Lower lobe of right lung (tissue), 2 donors: ENCODE measurements around the gene ANO8. TPM values are rescaled to one million over a fixed set of nuclear protein-coding genes. Genes with fewer than 3 reads are reported as not detected.
"Not testable (repeated sequence)": the region's sequence is repeated elsewhere in the genome, so short reads cannot be mapped to it uniquely, and the experiment has no call there.

Source experiments
- ATAC-seq, 2 donors: fragments of 200-7000 bp; cut with Tn5 transposase; one replicate each; pipeline ENCODE4 v1.9.1; 2020 to 2022; ENCODE audit warnings: mild to moderate bottlenecking in 2 of 2, moderate library complexity in 2 of 2
- DNase-seq: peaks from one replicate; pipeline ENCODE4 v3.0.0-alpha.2; 2020
- H3K27ac ChIP-seq: fragments of 200-600 bp; one replicate; pipeline ENCODE4 v1.8.0; 2022
- H3K27me3 ChIP-seq: fragments of 200-600 bp; one replicate; pipeline ENCODE4 v1.8.0; 2022; ENCODE audit warnings: low read depth
- H3K36me3 ChIP-seq: fragments of 200-600 bp; one replicate; pipeline ENCODE4 v1.8.0; 2022; ENCODE audit warnings: mild to moderate bottlenecking
- H3K4me1 ChIP-seq: fragments of 200-600 bp; one replicate; pipeline ENCODE4 v1.8.0; 2022
- H3K4me3 ChIP-seq: fragments of 200-600 bp; one replicate; pipeline ENCODE4 v1.8.0; 2022; ENCODE audit warnings: mild to moderate bottlenecking
- H3K9me3 ChIP-seq: fragments of 200-600 bp; one replicate; pipeline ENCODE4 v1.8.0; 2022
- intact Hi-C: fragments of 100-400 bp; cut with DNase I; formaldehyde crosslinking; loops from one replicate; pipeline ENCODE4 v1.11.0; 2022
- total RNA-seq: library from RNA; stranded (reverse); fragmentation: NEBNext Ultra II Directional; extraction: Animal tissue kit (Norgen Biotek cat#: 25700); gene quantifications from one replicate; pipeline ENCODE4 v1.2.1, GENCODE V29; 2021
- TF ChIP-seq, protein P1 (sequence below): fragments of 200-600 bp; IDR thresholded peaks from one replicate; pipeline ENCODE4 v1.8.0; 2022; ENCODE audit warnings: antibody characterized with exemption, mild to moderate bottlenecking
- donor health status: DM: no; HTN: yes; CAD: no; lungs with severe emphysema.

ANO8 gene
- total RNA-seq, 1 donor from 2014 or later = 16.6 TPM

DNA sequence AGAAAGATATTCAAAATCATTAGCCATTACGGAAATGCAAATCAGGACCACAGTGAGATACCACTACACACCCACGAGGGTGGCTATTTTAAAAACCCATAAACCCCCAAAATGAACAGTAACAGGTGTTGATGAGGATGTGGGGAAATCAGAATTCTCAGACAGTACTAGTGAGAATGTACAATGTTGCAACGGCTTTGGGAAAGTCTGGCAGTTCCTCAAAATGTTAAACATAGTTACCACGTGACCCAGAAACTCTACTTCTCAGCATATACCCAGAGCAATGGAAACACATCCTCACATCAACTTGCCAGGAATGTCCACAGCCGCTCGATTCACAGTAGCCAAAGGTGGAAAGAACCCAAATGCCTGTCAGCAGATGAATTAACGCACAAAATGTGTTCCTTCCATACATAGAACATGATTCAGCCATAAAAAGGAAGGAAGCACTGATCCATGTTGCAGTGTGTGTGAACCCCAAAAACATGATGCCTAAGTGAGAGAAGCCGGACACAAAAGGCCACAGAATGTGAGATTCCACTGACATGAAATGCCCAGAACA lies 35.5 kb upstream of the ANO8 start:
- ATAC-seq = peak; percentile 59 to 76
- peaks cover 5% of the 10 kb centered on the region for H3K4me1 ChIP-seq
- DNase-seq = no peak
- TF ChIP-seq, protein P1, sequence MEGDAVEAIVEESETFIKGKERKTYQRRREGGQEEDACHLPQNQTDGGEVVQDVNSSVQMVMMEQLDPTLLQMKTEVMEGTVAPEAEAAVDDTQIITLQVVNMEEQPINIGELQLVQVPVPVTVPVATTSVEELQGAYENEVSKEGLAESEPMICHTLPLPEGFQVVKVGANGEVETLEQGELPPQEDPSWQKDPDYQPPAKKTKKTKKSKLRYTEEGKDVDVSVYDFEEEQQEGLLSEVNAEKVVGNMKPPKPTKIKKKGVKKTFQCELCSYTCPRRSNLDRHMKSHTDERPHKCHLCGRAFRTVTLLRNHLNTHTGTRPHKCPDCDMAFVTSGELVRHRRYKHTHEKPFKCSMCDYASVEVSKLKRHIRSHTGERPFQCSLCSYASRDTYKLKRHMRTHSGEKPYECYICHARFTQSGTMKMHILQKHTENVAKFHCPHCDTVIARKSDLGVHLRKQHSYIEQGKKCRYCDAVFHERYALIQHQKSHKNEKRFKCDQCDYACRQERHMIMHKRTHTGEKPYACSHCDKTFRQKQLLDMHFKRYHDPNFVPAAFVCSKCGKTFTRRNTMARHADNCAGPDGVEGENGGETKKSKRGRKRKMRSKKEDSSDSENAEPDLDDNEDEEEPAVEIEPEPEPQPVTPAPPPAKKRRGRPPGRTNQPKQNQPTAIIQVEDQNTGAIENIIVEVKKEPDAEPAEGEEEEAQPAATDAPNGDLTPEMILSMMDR = no peak
- H3K4me3 ChIP-seq = no peak overlapping the region
- no peaks in the 10 kb centered on the region for H3K9me3 ChIP-seq
- intact Hi-C loops = no loop called here
- H3K27me3 ChIP-seq = no peaks in the 10 kb centered on the region
- no peaks in the 10 kb centered on the region for H3K36me3 ChIP-seq
- no peak overlapping the region for H3K27ac ChIP-seq

- Histone ChIP-seq H3K27ac (no peak overlapping the region), H3K4me1 (peaks cover 3% of the 10 kb centered on the region), H3K36me3 (no peaks in the 10 kb centered on the region), H3K4me3 (no peak overlapping the region), H3K27me3 (no peaks in the 10 kb centered on the region), H3K9me3 (no peaks in the 10 kb centered on the region)
- DNase-seq = no peak
- TF ChIP-seq, protein P1 = no peak
- intact Hi-C loops = no loop called here
- ATAC-seq = no peak
Observed at GRCh38 chr19:17365361-17365760, 30.7 kb upstream of the ANO8 start.

DNA sequence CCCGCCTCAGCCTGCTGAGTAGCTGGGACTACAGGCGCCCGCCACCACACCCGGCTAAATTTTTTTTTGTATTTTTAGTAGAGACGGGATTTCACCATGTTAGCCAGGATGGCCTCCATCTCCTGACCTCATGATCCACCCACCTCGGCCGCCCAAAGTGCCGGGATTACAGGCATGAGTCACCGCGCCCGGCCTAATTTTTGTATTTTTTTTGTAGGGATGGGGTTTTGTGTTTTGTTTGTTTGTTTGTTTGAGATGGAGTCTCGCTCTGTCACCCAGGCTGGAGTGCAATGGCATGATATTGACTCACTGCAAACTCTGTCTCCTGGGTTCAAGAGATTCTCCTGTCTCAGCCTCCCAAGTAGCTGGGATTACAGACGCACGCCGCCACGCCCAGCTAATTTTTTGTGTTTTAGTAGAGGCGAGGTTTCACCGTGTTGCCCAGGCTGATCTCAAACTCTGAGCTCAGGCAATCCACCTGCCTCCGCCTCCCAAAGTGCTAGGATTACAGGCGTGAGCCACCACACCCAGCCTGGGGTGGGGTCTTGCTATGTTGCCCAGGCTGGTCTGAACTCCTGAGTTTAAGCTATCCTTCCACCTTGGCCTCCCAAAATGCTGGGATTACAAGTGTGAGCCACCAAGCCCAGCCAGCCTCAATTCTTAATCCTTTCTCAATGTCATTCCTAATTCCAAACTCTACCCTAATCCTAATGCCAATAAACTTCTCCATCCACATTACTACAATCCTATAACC lies 29.4 kb upstream of the ANO8 start:
- H3K4me1 ChIP-seq, H3K27me3 ChIP-seq, H3K27ac ChIP-seq, H3K9me3 ChIP-seq, DNase-seq, H3K36me3 ChIP-seq, ATAC-seq, intact Hi-C loops, H3K4me3 ChIP-seq: not testable (repeated sequence)

DNA sequence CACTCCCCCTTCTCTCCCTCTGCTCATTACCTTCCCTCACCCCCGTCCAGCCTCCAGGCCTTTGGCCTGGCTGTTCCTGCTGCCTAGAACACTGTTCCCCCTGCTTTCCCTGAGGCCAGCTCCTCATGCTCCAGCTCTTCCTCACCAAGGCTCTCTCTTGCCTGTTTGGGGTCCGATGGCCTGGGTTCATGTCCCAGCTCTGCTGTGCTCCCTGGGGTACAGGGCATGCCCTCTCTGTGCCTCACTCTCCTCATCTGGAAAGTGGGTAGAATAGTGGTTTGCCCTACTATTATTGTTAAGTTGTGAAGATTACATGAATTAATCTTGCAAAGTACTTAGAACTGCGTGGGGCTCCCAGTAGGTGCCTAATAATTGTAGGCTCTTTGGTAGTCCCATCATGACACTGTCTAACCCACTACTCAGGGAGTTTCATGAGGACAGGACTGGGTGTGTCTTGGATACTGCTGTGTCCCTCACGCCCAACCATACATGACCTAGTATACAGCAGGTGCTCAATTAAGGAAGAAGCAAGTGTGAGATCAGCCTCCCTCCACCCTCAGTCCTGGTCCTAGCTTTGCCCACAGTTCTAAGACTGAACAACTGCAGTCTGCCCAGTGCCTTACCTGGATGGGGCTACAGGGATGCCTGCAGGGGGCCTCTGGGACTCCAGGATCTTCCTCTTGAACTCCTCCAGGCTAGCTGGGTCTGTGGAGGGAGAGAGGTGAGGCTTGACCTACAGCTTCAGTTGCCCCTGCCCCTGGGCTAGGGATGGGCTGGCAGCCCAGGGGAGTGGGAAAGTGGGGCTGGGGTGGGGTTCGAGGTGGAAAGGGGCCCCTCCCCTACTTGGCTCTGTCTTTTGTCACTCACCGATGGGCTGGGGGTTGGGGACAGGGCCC lies 25.5 kb upstream of the ANO8 start:
- H3K4me3 ChIP-seq = no peak overlapping the region
- H3K27me3 ChIP-seq = no peaks in the 10 kb centered on the region
- ATAC-seq (no peak), DNase-seq (no peak)
- intact Hi-C loops = no loop called here
- no peak overlapping the region for H3K27ac ChIP-seq
- H3K9me3 ChIP-seq = no peaks in the 10 kb centered on the region
- H3K4me1 ChIP-seq = no peaks in the 10 kb centered on the region
- no peaks in the 10 kb centered on the region for H3K36me3 ChIP-seq
- TF ChIP-seq, protein P1 = no peak

- Histone ChIP-seq H3K36me3 (no peaks in the 10 kb centered on the region), H3K9me3 (no peaks in the 10 kb centered on the region), H3K27ac (peak overlapping the region; percentile 54), H3K27me3 (no peaks in the 10 kb centered on the region), H3K4me1 (no peaks in the 10 kb centered on the region), H3K4me3 (no peak overlapping the region)
- TF ChIP-seq, protein P1 = no peak
- ATAC-seq (peak; percentile 64 to 71), DNase-seq (no peak)
- intact Hi-C loops = no loop called here
Observed at GRCh38 chr19:17358395-17358794, 23.7 kb upstream of the ANO8 start.
